SK-N-SH (cell line): Measurements from ENCODE around the gene CHAT.

Experiments used
- ELF1 ChIP-seq: IDR thresholded peaks from 2 replicates; pipeline ENCODE4 v1.4.0; 2012
- NRF1 ChIP-seq: IDR thresholded peaks from 2 replicates; pipeline ENCODE4 v1.6.1; 2012; ENCODE audit warnings: low read depth, mild to moderate bottlenecking, low read length
- POLR2AphosphoS5 ChIP-seq: IDR thresholded peaks from 2 replicates; pipeline ENCODE4 v1.6.1; 2012; ENCODE audit warnings: low read depth, low read length
- TCF12 ChIP-seq: IDR thresholded peaks from 2 replicates; pipeline ENCODE4 v1.4.0; 2012
- YY1 ChIP-seq: IDR thresholded peaks from 2 replicates; pipeline ENCODE4 v1.4.0; 2012; ENCODE audit warnings: low read depth, mild to moderate bottlenecking
- TF ChIP-seq, protein P1 (sequence below): fragments of 200-600 bp; sonication (generic); IDR thresholded peaks from 2 replicates; pipeline ENCODE4 v1.6.1; 2017; ENCODE audit warnings: antibody characterized with exemption, mild to moderate bottlenecking, moderate library complexity

DNA sequence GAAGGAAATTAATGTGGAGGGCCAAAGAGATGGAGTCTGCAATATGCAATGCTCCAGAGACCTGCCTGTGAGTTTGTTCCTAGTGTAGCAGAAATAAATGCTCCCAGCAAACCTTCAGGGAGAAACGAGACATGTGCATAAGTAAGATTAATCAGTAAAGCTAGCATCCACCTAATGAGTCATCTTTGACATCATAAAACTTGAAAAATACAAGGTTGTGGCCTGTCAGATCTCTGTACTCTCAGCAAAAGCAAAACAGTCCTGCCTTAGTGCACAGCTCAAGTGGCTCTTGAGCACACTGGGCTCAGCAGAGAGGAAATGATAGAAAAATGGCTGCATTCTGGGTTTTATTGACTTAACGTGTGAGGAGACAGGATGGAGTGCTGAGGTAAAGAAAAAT, 42.4 kb upstream of the CHAT start:
- TF ChIP-seq YY1: no peak
- TF ChIP-seq POLR2AphosphoS5: no peak
- TF ChIP-seq, protein P1, sequence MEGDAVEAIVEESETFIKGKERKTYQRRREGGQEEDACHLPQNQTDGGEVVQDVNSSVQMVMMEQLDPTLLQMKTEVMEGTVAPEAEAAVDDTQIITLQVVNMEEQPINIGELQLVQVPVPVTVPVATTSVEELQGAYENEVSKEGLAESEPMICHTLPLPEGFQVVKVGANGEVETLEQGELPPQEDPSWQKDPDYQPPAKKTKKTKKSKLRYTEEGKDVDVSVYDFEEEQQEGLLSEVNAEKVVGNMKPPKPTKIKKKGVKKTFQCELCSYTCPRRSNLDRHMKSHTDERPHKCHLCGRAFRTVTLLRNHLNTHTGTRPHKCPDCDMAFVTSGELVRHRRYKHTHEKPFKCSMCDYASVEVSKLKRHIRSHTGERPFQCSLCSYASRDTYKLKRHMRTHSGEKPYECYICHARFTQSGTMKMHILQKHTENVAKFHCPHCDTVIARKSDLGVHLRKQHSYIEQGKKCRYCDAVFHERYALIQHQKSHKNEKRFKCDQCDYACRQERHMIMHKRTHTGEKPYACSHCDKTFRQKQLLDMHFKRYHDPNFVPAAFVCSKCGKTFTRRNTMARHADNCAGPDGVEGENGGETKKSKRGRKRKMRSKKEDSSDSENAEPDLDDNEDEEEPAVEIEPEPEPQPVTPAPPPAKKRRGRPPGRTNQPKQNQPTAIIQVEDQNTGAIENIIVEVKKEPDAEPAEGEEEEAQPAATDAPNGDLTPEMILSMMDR: no peak
- TF ChIP-seq NRF1: no peak
- peak; percentile 41; the same call in 1 of the 2 replicates for TF ChIP-seq TCF12
- TF ChIP-seq ELF1: no peak
